HL-60/S4 treated with retinoic acid at 250 ng/mL for 4 days and 3 days (cell line): ENCODE results near the gene ZBTB43.
"Not testable (repeated sequence)": the region's sequence is repeated elsewhere in the genome, so short reads cannot be mapped to it uniquely, and the experiment has no call there.

Source experiments
- in situ Hi-C: fragments of 300-500 bp; cut with MboI; formaldehyde crosslinking; loops from 2 replicates; pipeline ENCODE4 v1.7.0; 2022; ENCODE audit warnings: low sequenced_read_pairs

The ZBTB43 gene

GRCh38 chr9:126788634-126789349, 16.0 kb upstream of the ZBTB43 start:
- in situ Hi-C loops, result no loop called here

DNA sequence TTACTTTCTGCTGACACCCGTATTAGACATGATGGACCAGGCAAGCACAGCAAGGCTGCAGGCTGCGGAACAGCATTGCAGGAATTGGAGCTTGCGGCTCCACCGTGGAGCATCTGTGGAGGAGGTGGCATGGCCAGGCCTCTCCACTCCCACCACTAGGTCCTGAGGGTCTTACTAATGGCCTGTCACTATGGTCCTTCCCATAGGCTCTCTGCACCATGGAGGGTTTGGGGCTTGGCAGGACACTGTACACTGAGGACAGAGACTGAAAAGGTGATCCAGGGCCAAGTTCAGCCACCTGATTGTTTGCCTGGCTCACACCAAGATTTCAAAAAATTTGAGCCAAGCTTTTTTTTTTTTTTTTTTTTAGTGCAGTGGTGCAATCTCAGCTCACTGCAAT, 14.3 kb upstream of the ZBTB43 start:
- in situ Hi-C loops, result no loop called here

DNA sequence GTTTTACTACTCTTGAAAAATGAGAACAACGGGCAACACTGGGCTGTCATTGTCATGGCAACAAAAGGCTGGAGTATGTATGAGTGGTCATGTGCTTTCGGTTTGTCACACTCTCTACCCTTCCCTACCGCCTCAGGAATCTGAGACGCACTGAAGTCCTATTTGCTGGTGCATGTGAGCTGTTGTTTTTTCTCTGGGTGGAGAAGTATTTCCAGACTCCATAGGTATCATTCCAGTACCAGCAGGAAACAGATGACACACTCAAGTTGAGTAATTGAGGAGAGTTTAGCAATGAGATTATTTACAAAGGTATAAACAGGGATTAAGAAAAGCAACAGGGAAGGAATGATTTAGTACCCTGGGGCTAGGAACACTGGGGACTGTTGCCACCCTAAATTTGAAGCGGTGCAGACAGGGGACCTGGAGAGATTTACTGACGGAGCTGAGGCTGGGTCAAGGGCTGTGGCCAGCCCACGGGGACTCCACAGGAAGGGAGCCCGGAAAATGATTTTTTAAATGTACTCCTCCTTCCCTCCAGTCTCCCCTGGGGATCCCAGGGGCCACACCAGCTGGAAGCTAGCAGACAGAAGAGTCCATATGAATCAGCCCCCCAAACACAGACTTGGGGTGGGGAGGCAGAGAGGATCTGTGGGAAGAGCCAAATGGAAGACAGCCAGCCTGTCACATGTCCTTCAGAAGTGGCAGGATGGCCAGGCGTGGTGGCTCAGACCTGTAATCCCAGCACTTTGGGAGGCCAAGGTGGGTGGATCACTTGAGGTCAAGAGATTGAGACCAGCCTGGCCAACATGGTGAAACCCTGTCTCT, 13.2 kb upstream of the ZBTB43 start:
- in situ Hi-C loops, result no loop called here

DNA sequence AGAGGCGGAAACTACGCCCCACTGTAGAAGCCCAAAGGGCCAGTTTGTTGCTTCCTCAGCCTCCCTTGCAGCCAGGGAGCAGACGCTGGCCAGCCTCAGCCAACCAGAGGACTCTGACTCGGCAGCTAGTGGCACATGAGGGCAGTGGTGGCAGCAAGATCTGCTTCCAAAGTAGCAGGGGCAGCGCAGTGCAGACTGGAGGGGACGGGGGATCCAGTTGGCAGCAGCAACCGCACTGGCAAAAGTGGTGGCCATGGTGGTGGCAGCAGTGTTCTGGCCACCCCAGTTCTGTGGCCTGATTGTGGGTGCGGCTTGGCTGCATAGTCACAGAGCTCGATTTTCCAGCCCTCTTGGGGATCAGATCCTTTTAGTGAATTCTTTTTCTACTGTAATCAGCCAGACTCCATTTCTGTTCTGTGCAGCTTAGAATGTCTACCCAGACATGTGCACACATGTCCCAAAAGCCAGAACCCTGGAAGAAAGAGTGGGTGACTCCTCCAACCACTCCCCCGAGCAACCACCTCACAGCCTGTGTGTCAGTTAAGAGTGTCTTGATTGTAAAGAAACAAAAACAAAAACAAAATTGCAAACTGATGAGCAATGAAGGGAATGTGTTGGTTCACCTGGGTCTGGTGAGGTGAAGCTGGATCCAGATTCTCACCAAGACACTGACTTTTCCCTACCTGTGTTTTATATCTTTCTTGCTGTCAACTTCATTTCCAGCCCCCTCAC, 11.0 kb upstream of the ZBTB43 start:
- in situ Hi-C loops, result no loop called here

DNA sequence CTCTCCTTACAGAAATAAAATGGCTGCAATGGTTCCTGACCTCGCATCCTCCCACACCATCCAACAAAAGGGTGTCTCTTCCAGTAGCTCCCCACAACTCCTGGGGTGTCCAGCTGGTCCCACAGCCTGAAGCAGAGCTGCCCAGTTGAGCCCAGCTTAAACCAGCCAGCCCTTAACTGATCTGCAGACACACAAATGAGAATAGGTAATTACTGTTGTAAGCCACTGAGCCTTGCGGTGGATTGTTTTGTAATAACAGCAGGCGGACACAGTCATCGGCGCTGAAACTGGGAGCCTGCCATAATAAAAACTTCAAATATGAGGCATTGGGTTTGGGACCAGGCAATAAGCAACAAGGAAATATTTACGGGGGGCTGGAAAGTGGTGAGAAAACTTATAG, 10.4 kb upstream of the ZBTB43 start:
- in situ Hi-C loops, result no loop called here

DNA sequence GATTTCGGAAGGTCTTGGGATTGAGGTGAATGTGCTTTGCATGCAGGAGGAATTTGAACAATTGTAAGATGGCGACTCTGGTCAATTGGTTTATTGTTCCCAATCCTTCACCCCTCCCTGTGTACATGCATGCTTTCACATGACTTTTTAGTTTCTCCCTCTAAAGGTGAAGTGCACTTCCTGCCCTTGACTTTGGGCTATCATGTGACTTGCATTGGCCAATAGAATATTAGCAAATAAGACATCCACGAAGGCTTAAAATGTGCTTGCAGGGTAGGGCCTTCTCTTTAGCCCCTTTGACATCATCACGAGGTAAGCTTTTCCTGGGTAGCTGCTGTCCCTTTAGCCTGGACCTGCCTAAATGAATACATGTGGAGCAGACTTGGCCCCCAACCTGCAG, 8.1 kb upstream of the ZBTB43 start:
- in situ Hi-C loops, result no loop called here

DNA sequence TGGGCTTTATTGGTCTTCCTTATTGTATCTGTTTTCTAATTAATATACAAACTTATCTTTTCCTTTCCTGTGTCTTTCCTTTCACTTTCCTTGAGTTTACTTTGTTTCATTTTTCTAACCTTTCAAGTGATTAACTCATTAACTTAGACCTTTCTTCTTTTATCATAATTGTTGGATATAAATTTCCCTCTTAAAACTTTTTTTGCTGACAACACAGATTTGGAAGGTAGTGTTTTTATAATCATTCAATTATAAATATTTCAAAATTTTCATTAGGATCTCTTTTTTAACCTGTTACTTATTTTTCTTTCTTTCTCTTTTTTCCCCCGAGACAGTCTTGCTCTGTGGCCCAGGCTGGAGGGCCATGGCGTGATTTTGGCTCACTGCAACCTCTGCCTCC, 6.9 kb upstream of the ZBTB43 start:
- in situ Hi-C loops, result no loop called here

DNA sequence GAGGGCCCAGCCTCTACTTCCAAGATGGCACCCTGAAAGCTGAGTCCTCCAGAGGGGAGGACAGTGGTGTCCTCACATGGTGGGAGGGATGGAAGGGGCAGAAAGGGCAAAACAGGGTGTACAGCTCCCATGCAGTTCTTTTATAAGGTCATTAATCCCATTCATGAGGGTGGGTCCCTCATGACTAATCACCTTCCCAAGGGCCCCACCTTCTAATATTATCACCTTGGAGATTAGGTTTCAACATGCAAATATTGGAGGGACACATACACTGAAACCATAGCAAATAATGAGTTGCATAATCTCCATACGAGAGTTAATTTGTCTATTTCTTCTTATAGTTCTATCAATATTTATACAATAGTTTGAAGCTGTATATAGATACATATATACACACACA, 5.8 kb upstream of the ZBTB43 start:
- in situ Hi-C loops, result no loop called here

DNA sequence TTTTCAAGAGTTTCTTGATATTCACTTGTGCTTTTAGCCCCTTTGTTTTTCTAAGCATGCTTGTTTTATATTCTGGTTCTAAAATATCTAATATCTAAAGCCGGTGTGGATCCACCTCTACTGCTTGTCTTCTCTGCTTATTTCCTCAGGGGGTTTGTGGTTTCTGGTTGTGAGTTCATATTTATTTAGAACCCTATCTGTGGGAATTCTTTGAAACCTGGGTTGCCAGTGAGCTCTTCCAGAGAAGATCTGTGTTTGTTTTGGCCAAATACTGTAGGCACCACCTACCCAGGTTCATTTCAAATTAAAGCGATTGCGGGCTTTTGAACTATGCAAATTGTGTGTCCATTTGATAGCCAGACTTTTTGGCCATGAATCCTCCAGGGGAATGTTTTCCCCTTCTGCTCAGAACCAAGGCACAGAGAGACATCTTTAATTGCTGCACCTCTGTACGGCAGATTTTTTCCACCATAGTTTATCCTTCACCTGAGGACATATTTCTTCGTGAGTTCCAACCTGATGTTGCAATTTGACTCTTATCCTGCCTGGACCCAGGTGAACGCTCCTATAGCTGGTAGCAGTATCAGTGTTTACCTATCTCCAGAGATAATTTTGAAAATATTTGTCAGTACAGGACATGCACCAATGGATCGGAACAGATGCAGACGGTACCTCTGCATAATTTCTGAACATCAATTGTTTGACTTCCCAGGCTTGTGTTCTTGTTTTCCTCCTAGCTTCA, 2.4 kb upstream of the ZBTB43 start:
- in situ Hi-C loops, result no loop called here

DNA sequence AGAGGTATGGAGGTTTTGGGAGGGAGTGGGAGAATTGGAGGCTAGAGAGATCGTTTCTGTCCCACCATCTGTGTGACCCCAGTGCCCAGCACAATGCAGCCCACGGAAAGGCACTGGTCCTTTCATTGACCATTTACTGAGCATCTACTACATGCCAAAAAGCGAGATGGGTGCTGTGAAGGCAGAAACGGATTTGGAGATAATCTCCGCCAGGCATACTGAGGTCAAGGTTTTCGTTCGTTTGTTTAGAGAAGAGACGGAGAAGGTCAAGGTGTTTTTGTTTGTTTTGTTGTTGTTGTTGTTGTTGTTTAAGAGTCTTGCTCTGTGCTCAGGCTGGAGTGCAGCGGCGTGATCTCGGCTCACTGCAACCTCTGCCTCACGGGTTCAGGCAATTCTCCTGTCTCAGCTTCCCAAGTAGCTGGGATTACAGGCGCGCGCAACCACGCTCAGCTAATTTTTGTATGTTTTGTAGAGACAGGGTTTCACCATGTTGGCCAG, 593 bp upstream of the ZBTB43 start:
- in situ Hi-C loops, result no loop called here

DNA sequence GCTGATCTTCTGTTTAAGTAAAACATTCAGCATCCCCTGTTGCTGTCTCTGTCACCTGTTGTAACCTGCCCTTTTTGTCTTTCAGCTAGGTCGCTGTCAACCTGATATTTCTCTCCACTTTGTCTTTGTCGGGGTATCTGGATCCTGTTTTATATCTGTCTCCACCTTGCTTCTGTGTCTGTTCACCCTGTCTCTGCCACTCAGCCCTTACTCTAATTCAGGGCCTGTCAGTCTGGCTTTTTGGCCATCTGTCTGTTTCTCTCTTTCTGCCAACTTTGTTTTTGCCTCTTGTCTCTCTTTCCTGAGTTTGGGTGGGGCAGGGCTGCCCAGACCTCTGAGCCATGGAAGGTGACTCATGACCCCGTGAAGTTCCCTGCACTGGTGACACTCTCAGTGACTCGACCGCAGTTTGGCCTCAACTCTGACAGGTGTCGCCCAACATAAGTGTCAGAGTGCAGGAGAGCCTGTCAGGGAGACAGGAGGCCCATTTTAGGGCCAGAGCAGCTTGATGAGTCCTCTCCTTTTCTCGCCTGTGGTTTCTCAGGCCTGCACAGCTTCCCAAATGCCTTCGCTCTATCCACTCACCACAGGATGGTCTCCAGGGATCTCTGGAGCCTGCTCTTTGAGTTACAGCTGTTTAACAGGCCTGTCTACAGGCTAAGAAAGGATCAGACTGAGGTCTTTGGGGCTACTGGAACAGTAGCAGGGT, 868 bp downstream of the ZBTB43 start:
- in situ Hi-C loops, result no loop called here

DNA sequence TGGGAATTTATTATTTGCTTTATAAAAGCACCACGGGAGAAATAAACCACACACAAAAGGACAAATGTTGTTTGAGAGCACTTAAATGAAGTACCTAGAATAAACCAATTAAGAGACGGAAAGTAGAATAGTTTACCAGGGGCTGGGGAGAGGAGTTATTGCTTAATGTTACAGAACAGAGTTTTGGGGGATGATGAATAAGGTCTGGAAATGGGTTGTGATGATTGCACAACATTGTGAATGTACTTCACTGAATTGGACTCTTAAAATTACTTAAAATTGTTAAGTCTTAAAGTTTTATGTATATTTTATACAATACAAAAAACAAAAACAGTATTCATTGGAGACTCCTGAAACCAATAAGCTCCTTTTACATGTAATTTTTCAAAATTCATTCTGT, 1.5 kb downstream of the ZBTB43 start:
- in situ Hi-C loops, result no loop called here

DNA sequence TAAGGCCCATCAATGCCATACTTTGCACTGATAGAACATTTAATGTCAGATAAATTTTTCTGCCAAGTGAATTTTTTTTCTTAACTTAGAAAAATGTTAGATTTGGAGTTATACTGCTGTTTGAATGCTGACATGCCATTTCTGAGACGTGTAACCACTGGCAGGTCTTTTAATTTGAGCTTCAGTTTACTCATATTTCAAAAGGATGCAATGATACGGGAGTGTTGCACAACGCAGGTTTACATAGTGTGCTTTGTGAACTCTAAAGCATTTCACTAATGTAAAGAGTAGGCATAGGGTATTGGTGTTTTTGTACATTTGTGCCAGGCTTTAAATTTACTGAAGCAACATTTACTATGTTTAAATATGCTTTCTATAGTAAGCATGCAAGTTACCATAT, 4.2 kb downstream of the ZBTB43 start:
- in situ Hi-C loops, result no loop called here

DNA sequence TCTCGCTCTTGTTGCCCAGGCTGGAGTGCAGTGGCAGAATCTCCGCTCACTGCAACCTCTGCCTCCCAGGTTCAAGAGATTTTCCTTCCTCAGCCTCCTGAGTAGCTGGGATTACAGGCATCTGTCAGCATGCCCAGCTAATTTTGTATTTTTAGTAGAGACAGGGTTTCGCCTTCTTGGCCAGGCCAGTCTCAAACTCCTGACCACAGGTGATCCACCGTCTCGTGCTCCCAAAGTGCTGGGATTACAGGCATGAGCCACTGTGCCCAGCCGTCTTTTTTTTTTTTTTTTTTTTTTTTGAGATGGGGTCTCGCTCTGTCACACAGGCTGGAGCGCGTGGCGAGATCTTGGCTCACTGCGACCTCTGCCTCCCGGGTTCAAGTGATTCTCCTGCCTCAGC, 5.4 kb downstream of the ZBTB43 start:
- in situ Hi-C loops, result not testable (repeated sequence)

- in situ Hi-C loops, result no loop called here
Observed at GRCh38 chr9:126813072-126813471, 8.2 kb downstream of the ZBTB43 start.

DNA sequence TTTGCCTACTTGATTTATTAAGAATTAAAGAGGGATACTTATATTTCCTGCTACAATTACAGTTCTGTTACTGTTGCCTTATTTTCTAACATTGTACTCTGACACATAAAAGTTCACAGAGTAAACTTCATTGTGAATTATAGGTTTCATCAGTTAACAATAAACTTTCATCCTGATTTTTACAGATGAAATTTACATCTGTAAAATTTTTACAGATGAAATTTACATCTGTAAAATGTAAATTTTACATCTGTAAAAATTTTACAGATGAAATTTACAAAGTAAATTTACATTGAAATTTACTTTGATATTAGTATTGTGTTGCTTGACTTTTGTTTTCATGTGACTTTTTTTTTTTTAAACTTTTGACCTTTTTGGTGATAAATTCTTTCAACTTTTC, 9.3 kb downstream of the ZBTB43 start:
- in situ Hi-C loops, result no loop called here

- in situ Hi-C loops, result not testable (repeated sequence)
Observed at GRCh38 chr9:126817615-126818014, 12.8 kb downstream of the ZBTB43 start.

GRCh38 chr9:126818482-126818881, 13.6 kb downstream of the ZBTB43 start:
- in situ Hi-C loops, result no loop called here

DNA sequence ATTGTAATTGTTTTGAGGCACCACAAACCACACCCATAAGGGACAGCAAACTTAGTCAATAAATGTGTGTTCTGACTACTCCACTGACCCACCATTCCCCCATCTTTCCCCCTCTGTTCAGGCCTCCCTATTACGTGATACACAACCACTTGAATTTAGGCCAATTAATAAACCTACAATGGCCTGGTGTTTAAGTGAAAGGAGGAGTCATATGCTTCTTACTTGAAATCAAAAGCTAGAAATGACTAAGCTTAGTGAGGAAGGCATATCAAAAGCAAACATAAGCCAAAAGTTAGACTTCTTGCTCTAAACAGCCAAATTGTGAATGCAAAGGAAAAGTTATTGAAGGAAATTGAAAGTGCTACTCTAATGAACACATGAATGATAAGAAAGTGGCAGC, 14.6 kb downstream of the ZBTB43 start:
- in situ Hi-C loops, result no loop called here

- in situ Hi-C loops, result no loop called here
Observed at GRCh38 chr9:126822278-126822677, 17.4 kb downstream of the ZBTB43 start.
